Activated effector memory CD4-positive, alpha-beta T cell treated with Interleukin-2 at 50 U/mL for 16 hours (primary cell): ENCODE data around the gene ZNF432.
"Not testable (repeated sequence)": the region's sequence is repeated elsewhere in the genome, so short reads cannot be mapped to it uniquely, and the experiment has no call there.

Experiments
- DNase-seq: peaks from one replicate; pipeline ENCODE4 v3.0.0-alpha.2; 2020

Gene ZNF432

DNA sequence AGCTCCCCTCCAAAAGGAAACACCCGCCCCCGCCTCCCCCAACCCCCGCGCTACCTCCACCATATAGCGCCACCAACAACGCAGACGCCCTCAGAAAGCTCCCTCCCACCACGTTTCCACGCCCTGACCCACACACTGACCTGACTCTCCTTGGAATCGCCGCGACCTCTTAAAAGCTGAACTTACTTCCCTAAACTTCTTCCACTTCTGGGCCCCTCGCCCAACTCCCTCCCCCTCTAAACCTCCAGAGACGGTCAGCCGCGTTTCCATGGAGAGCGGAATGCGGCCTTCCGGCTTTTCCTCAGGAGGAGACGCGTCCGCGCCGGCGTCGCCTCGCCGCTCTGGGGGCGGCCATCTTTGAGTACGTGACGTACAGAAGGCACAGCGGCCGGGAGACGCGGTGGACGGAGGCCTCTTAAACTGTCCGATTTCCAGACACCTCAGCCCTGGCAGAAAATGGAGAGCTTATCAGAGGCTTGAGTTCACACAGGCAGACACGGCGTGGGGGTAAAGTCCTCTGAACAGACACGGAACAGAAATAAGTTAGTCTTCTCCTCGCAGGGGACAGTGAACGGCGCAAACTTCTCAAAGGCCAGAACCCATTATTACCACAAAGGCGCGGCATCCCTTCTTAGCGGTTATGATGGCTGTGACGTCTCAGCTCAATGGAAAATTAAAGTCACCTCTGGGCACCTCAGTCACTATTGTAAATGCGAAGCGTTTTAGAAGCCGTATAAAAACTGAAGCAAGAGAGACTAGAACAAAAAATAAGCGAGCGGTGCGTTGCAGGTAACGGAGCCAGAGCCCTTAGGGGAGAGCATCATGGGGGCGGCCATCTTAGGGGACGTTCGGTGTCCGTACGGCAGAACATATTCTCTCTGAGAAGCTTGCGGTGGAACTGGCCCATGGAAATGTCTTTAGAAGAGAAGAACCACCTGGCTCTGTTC lies at the start of gene ZNF432:
Gene ZNF432, minus strand, starts transcription at position 284 of the 947 bp plus-strand sequence. CDS start 1,970 bp downstream, outside the sequence.
- peak; percentile 76 for DNase-seq

GRCh38 chr19:52096416-52096815 lies 47.8 kb upstream of the ZNF432 start:
- not testable (repeated sequence) for DNase-seq

GRCh38 chr19:52095172-52096014 lies 46.8 kb upstream of the ZNF432 start, which contains the start of gene ZNF841:
Gene ZNF841, minus strand, starts transcription at chr19:52095765. Its CDS starts 10,964 bp downstream, at chr19:52084801.
- peak; percentile 78 for DNase-seq

- DNase-seq: no peak
Measured at GRCh38 chr19:52094526-52095130, 46.0 kb upstream of the ZNF432 start.

DNA sequence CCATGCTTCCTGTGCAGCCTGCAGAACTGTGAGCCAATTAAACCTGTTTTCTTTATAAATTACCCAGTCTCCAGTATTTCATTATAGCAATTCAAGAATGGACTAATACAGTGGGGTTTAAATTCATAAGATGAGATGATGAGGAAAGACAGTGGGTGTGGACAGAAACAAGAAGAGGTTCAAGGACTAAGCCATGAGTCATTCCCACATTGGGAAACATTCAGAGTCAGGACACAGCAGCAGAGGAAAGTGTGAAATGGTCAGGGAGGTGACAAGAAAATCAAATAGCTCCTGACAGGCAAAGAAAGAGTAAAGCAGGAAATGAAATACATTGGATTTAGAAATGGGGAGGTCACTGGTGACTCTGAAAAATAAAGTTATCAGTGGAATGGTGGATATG lies 37.8 kb upstream of the ZNF432 start:
- DNase-seq: no peak

DNA sequence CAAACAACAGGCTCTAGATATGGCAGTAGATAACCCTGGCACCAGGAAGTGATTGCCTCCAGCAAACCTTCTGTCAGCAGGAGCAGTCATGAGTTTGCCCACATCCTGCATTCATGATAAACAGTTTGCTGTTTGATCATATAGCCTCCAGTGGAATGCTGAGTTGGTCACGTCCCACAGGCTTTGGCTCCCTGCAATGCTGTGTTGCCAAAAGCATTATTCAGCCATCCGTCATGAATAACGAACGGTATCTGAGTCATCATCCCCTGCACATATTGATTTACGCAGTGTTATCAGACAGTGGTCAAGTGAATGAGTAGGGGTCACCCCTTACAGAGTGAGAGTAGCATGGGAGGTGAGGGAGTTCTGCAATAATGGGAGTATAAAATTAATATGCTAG lies 21.9 kb upstream of the ZNF432 start:
- DNase-seq: no peak

GRCh38 chr19:52069653-52070052 lies 21.0 kb upstream of the ZNF432 start:
- DNase-seq: no peak

DNA sequence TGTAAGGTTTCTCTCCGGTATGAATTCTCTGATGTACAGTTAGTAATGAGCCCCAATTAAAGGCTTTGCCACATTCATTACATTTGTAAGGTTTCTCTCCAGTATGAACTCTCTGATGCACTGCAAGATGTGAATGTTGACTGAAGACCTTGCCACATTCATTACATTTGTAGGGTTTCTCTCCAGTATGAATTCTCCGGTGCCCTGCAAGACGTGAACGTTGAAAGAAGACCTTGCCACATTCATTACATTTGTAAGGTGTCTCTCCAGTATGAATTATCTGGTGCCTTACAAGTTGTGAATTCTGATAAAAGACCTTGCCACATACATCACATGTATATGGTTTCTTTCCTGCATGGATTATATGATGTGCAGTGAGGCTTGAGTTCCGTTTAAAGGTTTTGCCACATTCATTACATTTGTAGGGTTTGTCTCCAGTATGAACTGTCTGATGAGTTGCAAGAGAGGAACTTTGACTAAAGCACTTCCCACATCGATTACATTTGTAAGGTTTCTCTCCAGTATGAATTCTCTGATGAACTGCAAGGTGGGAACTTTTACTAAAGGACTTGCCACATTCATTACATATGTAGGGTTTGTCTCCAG lies 17.7 kb upstream of the ZNF432 start:
- no peak for DNase-seq

DNA sequence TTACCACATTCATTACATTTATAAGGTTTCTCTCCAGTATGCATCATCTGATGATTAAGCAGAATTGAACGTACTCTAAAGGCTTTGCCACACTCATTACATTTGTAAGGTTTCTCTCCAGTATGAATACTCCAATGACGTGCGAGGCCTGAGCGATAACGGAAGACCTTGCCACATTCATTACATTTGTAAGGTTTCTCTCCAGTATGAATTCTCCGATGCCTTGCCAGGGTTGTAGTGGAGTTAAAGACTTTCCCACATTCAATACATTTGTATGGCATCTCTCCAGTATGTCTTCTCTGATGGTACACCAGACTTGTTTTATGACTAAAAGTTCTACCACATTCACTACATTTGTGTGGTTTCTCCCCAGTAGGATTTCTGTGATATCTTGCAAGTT lies 16.8 kb upstream of the ZNF432 start:
- no peak for DNase-seq

DNA sequence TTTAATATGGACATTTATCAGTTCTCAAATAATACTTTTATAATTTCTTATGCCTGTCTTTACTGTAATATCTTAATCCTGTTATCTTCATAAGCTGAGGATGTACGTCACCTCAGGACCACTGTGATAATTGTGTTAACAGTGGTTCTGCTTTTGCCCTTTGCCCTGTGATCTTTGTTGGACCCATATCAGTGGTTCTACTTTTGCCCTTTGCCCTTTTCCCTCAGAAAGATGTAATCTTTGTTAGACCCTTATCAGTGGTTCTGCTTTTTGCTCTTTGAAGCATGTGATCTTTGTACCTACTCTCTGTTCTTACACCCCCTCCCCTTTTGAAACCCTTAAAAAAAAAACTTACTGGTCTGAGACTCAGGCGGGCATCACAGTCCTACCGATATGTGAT lies 7.8 kb upstream of the ZNF432 start:
- not testable (repeated sequence) for DNase-seq

- DNase-seq: not testable (repeated sequence)
Measured at GRCh38 chr19:52051736-52052135, 3.1 kb upstream of the ZNF432 start.

- DNase-seq: no peak
Measured at GRCh38 chr19:52039169-52039568, 9.5 kb downstream of the ZNF432 start.

DNA sequence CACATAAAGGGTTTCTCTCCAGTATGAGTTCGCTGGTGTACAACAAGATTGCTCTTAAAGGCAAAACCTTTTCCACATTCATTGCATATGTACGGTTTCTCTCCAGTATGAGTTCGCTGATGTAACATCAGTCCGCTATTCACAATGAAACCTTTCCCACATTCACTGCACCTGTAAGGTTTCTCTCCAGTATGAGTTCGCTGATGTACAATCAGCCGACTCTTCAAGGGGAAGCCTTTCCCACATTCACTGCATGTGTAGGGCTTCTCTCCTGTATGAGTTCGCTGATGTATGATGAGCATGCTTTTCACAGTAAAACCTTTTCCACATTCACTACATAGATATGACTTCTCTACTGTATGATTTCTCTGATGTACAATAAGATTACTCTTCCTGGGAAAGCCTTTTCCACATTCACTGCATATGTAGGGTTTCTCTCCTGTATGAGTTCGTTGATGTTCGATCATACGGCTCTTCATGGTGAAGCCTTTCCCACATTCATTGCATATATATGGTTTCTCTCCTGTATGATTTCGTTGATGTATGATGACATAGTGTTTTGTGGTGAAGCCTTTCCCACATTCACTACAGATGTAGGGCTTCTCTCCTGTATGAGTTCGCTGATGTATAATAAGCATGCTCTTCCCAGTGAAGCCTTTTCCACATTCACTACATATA lies 14.4 kb downstream of the ZNF432 start:
- no peak for DNase-seq

DNA sequence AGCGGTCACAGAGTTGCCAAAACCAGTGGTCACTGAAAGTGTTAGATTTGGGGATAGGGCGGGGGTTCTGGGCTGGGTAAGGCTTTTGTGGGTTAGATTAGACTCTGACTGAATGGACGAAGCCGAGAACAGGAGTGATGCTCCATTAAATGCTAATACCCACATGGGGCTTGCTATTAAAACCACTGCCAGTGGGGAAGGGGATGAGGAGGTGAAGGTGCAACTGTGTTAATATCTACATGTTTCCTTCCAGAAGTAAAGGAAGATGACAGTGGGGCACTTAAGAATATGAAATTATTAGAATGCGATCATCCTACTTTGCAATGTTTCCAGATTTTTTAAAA lies 19.9 kb downstream of the ZNF432 start:
- DNase-seq: no peak

- peak; percentile 75 for DNase-seq
Measured at GRCh38 chr19:52028027-52028779, 20.4 kb downstream of the ZNF432 start, which contains the start of gene ZNF614. Gene ZNF614, minus strand, starts transcription at chr19:52028379. Its CDS starts 2,634 bp downstream, at chr19:52025745.

DNA sequence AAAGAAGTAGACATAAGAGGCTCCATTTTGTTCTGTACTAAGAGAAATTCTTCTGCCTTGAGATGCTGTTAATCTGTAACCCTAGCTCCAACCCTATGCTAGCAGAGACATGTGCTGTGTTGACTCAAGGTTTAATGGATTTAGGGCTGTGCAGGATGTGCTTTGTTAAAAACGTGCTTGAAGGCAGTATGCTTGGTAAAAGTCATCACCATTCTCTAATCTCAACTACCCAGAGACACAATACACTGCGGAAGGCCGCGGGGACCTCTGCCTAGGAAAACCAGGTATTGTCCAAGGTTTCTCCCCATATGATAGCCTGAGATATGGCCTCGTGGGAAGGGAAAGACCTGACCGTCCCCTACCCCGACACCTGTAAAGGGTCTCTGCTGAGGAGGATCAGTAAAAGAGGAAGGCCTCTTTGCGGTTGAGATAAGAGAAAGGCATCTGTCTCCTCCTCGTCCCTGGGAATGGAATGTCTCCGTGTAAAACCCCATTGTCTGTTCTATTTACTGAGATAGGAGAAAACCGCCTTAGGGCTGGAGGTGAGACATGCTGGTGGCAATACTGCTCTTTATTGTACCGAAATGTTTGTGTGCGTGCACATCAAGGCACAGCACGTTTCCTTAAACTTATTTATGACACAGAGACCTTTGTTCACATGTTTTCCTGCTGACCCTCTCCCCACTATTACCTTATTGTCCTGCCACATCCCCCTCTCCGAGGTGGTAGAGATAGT lies 22.2 kb downstream of the ZNF432 start:
- DNase-seq: not testable (repeated sequence)

GRCh38 chr19:52024478-52024877 lies 24.2 kb downstream of the ZNF432 start:
- DNase-seq: not testable (repeated sequence)

DNA sequence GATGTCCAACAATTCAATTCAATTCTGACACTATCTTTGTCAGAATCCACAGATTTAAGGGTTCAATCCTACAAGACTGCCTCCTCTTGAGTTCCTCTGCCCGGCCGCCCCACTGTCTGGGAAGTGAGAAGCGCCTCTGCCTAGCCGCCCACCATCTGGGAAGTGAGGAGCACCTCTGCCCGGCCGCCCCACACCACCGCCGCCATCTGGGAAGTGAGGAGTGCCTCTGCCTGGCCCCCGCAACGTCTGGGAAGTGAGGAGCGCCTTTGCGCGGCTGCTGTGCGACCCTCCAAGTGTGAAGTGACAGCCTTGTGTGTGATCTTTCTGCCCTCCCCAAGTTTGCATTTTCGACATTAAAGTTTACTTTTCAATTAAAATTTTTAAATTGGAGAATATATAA lies 26.4 kb downstream of the ZNF432 start:
- DNase-seq: no peak

DNA sequence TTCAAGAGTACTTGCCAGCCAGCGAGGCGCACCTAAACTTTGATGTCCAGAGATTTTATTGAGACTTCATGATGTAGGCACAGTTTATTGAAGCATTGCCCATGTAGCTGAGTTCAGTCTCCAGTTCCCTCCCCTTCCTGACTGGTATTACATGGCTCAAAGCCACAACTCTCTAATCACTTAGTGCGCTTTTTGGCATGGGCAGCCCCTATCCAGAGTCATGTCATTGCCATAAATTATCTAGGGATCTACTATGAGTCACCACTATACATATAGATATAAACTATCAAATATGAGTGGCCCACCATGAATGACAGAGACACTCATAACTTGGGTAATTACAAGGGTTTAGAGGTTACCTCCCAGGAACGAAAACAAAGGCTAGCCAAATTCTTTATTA lies 28.1 kb downstream of the ZNF432 start:
- DNase-seq: no peak

GRCh38 chr19:52010674-52011073 lies 38.0 kb downstream of the ZNF432 start:
- DNase-seq: no peak
